CD14-positive monocyte (primary cell): ENCODE results near the gene MYH7. TPM values are rescaled to one million over a fixed set of nuclear protein-coding genes. Genes with fewer than 3 reads are reported as not detected.

Experiments used
- DNase-seq, 3 donors: peaks; one replicate each; pipeline ENCODE4 v3.0.0-alpha.2; 2011 to 2022
- H2AFZ ChIP-seq: 2 replicates; pipeline ENCODE4 v1.6.0; 2012; ENCODE audit warnings: mild to moderate bottlenecking, low read depth, low read length, inconsistent platforms; ENCODE audit not compliant: insufficient read depth, poor library complexity, severe bottlenecking
- H3K27ac ChIP-seq, 2 donors: 1 replicate in 1 of 2; 2 replicates in 1 of 2; pipeline ENCODE4 v1.5.1; 2012 to 2013; ENCODE audit warnings: low read length in 2 of 2, control low read depth in 1 of 2, inconsistent platforms in 1 of 2, low read depth in 1 of 2, mild to moderate bottlenecking in 1 of 2
- H3K27me3 ChIP-seq, 2 donors: one replicate each; pipeline versions ENCODE4 v1.6.0 to v1.6.1; 2011 to 2013; ENCODE audit warnings: low read length in 2 of 2; ENCODE audit not compliant: control insufficient read depth in 2 of 2, insufficient read depth in 2 of 2
- H3K36me3 ChIP-seq, 2 donors: replicated peaks in 1 of 2; 1 replicate in 1 of 2; 2 replicates in 1 of 2; pipeline versions ENCODE4 v1.5.1 to v1.6.1; 2012 to 2013; ENCODE audit warnings: low read length in 2 of 2, control low read depth in 1 of 2, inconsistent platforms in 1 of 2, mild to moderate bottlenecking in 1 of 2; ENCODE audit not compliant: insufficient read depth in 2 of 2, control insufficient read depth in 1 of 2
- H3K4me1 ChIP-seq, 2 donors: 1 replicate in 1 of 2; 2 replicates in 1 of 2; pipeline versions ENCODE4 v1.5.1 to v1.6.1; 2012 to 2013; ENCODE audit warnings: low read length in 2 of 2, control low read depth in 1 of 2, inconsistent platforms in 1 of 2, mild to moderate bottlenecking in 1 of 2, moderate library complexity in 1 of 2; ENCODE audit not compliant: insufficient read depth in 2 of 2, control insufficient read depth in 1 of 2
- H3K4me2 ChIP-seq: replicated peaks from 2 replicates; pipeline ENCODE3; 2012; ENCODE audit warnings: low read length, moderate library complexity, mild to moderate bottlenecking; ENCODE audit not compliant: poor library complexity, severe bottlenecking; ENCODE audit errors: extremely low read depth
- H3K4me3 ChIP-seq, 3 experiments: fragments of 200-600 bp in 1 of 3; sonication (generic) in 1 of 3; replicated peaks in 1 of 3; 1 replicate in 2 of 3; 2 replicates in 1 of 3; pipeline ENCODE4 v1.5.1; 2011 to 2013; ENCODE audit warnings: low read length in 3 of 3, mild to moderate bottlenecking in 3 of 3, control low read depth in 2 of 3, low read depth in 2 of 3, inconsistent platforms in 1 of 3, moderate library complexity in 1 of 3
- H3K79me2 ChIP-seq: 2 replicates; pipeline ENCODE4 v1.6.0; 2012; ENCODE audit warnings: mild to moderate bottlenecking, control low read depth, inconsistent platforms, low read length, moderate library complexity; ENCODE audit not compliant: insufficient read depth
- H3K9ac ChIP-seq: 2 replicates; pipeline ENCODE4 v1.6.0; 2017; ENCODE audit warnings: low read length, mild to moderate bottlenecking; ENCODE audit not compliant: insufficient read depth, poor library complexity, severe bottlenecking
- H3K9me3 ChIP-seq, 2 donors: replicated peaks in 1 of 2; 1 replicate in 1 of 2; 2 replicates in 1 of 2; pipeline versions ENCODE4 v1.5.1 to v1.6.1; 2012 to 2013; ENCODE audit warnings: low read length in 2 of 2, control low read depth in 1 of 2; ENCODE audit not compliant: control insufficient read depth in 1 of 2, insufficient read depth in 1 of 2
- H4K20me1 ChIP-seq: 2 replicates; pipeline ENCODE4 v1.6.0; 2012; ENCODE audit warnings: mild to moderate bottlenecking, low read length, control low read depth, moderate library complexity; ENCODE audit not compliant: insufficient read depth
- H3K27ac Mint-ChIP-seq, 7 donors: one replicate each; pipeline ENCODE4 v1.8.0; 2020; ENCODE audit warnings: mild to moderate bottlenecking in 7 of 7, mixed read lengths in 7 of 7, moderate library complexity in 6 of 7, inconsistent platforms in 2 of 7
- H3K27me3 Mint-ChIP-seq, 3 donors: one replicate each; pipeline ENCODE4 v1.8.0; 2021 to 2022; ENCODE audit warnings: low read depth in 3 of 3, mild to moderate bottlenecking in 3 of 3, mixed read lengths in 3 of 3, moderate library complexity in 3 of 3, inconsistent platforms in 1 of 3
- H3K36me3 Mint-ChIP-seq, 2 donors: one replicate each; pipeline ENCODE4 v1.8.0; 2020; ENCODE audit warnings: mixed read lengths in 2 of 2, inconsistent platforms in 1 of 2, mild to moderate bottlenecking in 1 of 2
- H3K4me1 Mint-ChIP-seq: one replicate; pipeline ENCODE4 v1.8.0; 2020; ENCODE audit warnings: mild to moderate bottlenecking, mixed read lengths
- H3K4me3 Mint-ChIP-seq, 2 donors: one replicate each; pipeline ENCODE4 v1.8.0; 2020; ENCODE audit warnings: mild to moderate bottlenecking in 2 of 2, mixed read lengths in 2 of 2, moderate library complexity in 1 of 2
- H3K9me3 Mint-ChIP-seq, 7 donors: one replicate each; pipeline ENCODE4 v1.8.0; 2020 to 2022; ENCODE audit warnings: mixed read lengths in 7 of 7, mild to moderate bottlenecking in 6 of 7, moderate library complexity in 6 of 7, inconsistent platforms in 2 of 7
- CTCF ChIP-seq: fragments of 200-600 bp; IDR thresholded peaks from one replicate; pipeline ENCODE4 v1.8.0; 2022; ENCODE audit warnings: antibody characterized with exemption, mild to moderate bottlenecking
- WGBS: methylation state at CpG from one replicate; pipeline ENCODE4 v1.1.5; 2013; ENCODE audit warnings: missing lambda C conversion rate; ENCODE audit not compliant: insufficient coverage; 5-methylcytosine and 5-hydroxymethylcytosine counted together
- intact Hi-C, 2 donors: fragments of 100-400 bp; cut with micrococcal nuclease; formaldehyde crosslinking; loops; one replicate each; pipeline versions ENCODE4 v1.15.0 to v1.15.1; 2023
- polyA plus RNA-seq, 3 donors: library from polyadenylated mRNA; depleted of rRNA in 1 of 3; unstranded in 2 of 3; stranded (reverse) in 1 of 3; fragments of 300-500 nt in 2 of 3; fragments of >200 nt in 1 of 3; fragmentation: Illumina TruSeq in 2 of 3; gene quantifications; 1 replicate in 2 of 3; 2 replicates in 1 of 3; pipeline ENCODE4 v1.2.3, GENCODE V29; 2012 to 2021

Gene MYH7
- polyA plus RNA-seq, 3 donors, result not detected

GRCh38 chr14:23406725-23407355 is 28.6 kb downstream of the MYH7 start:
- DNase-seq, result no peak
- H3K27me3 Mint-ChIP-seq, result peaks cover 3 to 27% (median 3%) of the 10 kb centered on the region in 3 donors
- intact Hi-C loops, result no loop called here

GRCh38 chr14:23406244-23406643 is 29.2 kb downstream of the MYH7 start:
- Histone ChIP-seq H3K27ac (no peak overlapping the region), H3K4me3 (no peak overlapping the region), H3K4me2 (no peak overlapping the region), H3K9me3 (no peaks in the 10 kb centered on the region), H3K9ac (no peak overlapping the region), H2AFZ (no peak overlapping the region), H3K27me3 (no peaks in the 10 kb centered on the region), H4K20me1 (no peaks in the 10 kb centered on the region), H3K79me2 (no peaks in the 10 kb centered on the region), H3K4me1 (peaks cover 4 to 6% of the 10 kb centered on the region in 2 donors), H3K36me3 (no peaks in the 10 kb centered on the region)
- Mint-ChIP-seq H3K27me3 (peaks cover 3 to 25% (median 3%) of the 10 kb centered on the region in 3 donors), H3K4me3 (no peak overlapping the region), H3K4me1 (peaks cover 14% of the 10 kb centered on the region), H3K9me3 (no peaks in the 10 kb centered on the region), H3K27ac (no peak overlapping the region), H3K36me3 (no peaks in the 10 kb centered on the region)
- 89% methylated on average over 4 of the region's 4 CpGs for WGBS
- intact Hi-C loops, result no loop called here
- no peak for DNase-seq
- no peak for TF ChIP-seq CTCF

More at GRCh38 chr14:23406725-23407355, 28.6 kb downstream of the MYH7 start:
- WGBS, result 93% methylated on average over 13 of the region's 15 CpGs
- H3K4me2 ChIP-seq, result no peak overlapping the region
- H3K27ac ChIP-seq, result no peak overlapping the region
- H3K36me3 ChIP-seq, result no peaks in the 10 kb centered on the region
- H3K4me1 ChIP-seq, result peaks cover 0 to 3% of the 10 kb centered on the region in 2 donors
- no peak overlapping the region for H3K27ac Mint-ChIP-seq
- no peak for TF ChIP-seq CTCF
- no peaks in the 10 kb centered on the region for H3K9me3 ChIP-seq
- no peaks in the 10 kb centered on the region for H3K27me3 ChIP-seq
- no peak overlapping the region for H3K9ac ChIP-seq
- no peaks in the 10 kb centered on the region for H3K9me3 Mint-ChIP-seq
- H3K4me3 Mint-ChIP-seq, result no peak overlapping the region
- H2AFZ ChIP-seq, result no peak overlapping the region
- H3K79me2 ChIP-seq, result no peaks in the 10 kb centered on the region
- H4K20me1 ChIP-seq, result no peaks in the 10 kb centered on the region
- H3K4me3 ChIP-seq, result no peak overlapping the region
- no peaks in the 10 kb centered on the region for H3K36me3 Mint-ChIP-seq
- peaks cover 8% of the 10 kb centered on the region for H3K4me1 Mint-ChIP-seq
